Medulla oblongata (tissue), 1 donor: Measurements from ENCODE around the gene C1QL2.

Experiments
- DNase-seq: peaks from one replicate; pipeline ENCODE4 v3.0.0-alpha.2; 2015; ENCODE audit errors: extremely low spot score

C1QL2 gene

DNA sequence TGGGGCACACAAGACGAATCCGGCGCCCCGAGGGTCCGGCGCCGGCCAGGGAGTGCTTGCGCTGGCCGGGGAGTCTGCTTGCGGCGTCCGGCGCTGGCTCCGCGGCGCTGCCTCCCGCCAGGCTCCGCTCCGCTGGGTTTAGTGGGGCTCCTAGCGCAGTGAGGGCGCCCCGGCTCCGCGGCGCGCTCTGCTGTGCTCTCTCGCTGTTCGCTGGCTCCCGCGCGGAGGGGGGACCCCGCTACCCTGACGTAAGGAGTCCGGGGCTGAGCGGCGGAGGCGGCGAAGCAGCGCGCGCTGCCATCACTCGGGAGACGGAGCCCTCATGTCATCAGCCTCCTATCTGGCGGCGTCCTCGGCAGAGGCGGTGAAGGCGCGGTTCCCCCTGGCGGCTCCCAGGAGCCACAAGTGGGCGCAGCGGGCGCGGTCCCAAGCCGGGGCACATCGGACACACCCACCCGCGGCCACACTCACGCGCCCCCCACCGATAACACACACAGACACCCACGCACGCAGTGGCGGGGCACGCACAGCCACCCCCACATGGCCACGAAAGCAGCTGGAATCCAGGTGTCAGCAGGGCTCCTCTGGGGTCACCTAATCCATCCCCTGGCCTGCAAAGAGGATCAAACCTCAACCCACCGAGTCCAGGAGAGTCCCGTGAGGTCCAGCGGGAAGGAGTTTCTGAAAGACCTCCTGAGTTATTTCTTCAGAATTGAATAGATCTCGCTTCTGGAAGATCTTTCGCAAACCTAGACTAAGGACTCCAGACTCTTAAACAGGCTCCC, at the start of gene C1QL2:
Gene C1QL2, minus strand, starts transcription at position 189 of the 785 bp plus-strand sequence. CDS start 482 bp downstream, outside the sequence.
- no peak for DNase-seq

DNA sequence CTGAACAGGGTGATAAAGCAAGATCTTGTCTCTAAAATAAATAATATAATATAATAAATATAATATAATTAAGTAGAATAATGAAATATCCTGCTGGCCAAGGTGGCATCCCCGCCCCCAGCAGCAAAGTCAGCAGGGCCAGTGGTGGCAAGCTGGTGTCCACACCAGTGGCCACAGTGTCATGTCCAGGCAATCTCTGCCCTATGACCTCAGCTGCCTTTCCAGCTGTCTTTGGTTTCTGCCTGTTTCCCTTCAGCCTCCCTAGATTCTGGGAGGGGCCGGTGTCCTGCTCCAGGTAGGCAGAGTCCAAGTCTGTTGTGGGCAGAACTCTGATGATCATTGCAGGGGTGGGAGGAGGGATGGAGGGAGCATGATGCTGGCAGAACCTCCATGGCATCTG, 48.9 kb upstream of the C1QL2 start:
- no peak for DNase-seq

DNA sequence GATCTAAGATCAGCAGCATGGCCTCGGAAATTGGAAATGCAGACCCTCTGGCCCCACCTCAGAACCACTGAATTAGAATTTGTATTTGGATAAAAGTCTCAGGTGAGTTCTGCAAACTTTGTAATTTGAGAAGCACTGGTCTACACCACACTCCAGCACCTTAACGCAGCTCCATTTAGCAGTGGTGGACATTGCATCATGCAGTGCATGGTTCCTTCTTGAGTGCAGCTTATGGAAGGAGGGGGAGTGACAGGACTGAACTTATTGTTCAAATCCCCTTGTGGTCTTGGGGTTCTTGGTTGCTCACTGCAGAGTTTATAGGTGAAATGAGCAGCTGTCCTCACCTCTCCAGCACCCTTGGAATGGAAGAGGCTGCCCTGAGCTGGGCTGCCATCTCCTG, 47.6 kb upstream of the C1QL2 start:
- no peak for DNase-seq

DNA sequence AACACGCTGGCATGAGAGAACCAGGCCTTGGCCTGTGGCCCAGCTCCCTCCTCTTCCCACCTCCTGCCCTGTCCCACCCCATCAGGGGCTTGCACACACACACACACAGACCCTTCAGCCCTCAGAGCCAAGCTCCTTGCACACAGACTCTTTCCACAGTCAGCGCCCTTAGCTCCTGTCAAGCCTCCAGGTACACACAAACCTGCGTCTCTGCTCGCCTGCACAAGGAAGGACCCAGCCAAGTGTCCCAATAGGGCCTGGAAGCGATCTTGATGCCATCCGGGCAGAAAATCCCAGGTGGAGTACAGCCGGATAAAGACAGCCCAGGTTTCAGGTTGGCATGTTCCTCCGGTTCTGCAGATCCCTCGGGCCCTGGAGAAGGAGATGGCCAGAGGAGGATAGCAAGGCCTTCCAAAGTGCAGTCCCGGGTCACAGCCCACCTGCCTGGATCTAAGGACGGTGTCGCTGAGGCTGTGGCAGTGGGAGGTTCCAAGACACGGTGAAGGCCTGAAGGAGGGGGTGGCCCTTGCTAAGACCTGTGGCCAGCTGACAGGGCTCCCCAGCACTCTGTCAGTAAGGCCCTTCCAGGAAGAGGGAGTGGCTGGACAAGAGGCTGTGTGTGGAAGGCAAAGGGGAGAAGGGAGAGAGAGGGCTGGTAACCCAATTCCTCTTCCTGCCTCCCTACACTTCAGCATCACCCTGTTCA, 46.6 kb upstream of the C1QL2 start:
- DNase-seq: no peak

DNA sequence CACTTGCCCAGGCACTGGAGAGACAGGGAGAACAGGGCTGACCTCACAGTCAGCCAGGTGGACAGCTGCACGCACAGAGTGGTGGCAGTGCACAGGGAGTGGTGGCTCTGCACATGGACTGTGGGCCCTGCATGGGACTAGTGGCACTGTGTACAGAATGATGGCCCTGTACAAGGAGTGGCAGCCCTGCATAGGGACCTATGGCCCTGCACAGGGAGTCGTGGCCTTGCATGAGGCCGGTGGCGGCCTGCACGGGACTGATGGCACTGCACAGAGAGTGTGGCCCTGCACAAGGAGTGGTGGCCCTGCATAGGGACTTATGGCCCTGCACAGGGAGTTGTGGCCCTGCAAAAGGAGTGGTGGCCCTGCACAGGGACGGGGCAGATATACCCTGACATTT, 46.0 kb upstream of the C1QL2 start:
- DNase-seq: no peak

DNA sequence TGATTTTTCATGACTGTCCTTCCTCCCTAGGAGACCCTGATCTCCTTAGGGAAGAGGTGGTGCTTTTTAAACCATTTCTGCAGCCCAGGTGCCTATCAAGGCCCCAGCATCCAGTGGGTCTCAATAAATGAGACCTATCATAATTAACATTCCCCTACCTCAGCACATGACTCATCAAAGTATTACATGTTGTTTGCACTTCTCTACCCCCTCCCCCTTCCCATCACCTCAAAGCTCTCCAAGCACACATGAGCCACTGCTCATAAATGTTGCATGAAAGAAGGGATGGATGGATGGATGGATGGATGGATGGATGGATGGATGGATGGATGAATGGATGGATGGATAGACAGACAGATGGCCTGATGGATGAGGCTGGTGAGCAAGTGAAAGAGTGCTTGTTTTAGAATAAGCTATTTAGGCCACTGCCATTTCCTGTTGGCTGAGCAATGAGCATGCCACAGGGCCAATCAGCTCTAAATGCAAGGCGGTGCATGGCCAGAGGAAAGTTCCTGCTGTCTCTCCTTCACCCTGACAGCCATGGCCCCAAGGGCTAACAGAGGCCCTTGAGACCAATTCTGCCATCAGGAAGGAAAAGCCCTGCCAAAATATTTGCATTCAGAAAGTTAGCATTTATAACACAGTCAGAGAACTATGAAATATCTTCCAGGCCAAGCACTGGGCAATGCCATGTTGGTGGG, 44.2 kb upstream of the C1QL2 start:
- no peak for DNase-seq

DNA sequence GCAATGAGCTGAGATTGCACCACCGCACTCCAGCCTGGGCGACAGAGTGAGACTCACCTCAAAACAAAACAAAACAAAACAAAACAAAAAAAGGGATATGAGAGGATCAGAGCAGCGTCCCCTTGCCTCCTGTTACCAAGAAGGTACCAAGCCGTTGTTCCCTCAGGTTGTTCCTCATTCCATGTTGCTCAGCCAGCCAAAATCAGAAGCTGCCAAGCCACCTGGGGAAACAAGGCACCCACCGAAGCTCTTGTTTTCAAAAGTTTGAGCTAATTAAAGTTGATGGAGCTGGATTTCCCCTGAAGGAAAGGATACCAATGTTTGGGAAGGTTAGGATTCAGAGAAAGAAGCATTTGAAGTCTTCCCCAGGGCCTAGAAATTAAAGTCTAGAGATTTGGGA, 43.3 kb upstream of the C1QL2 start:
- no peak for DNase-seq

DNA sequence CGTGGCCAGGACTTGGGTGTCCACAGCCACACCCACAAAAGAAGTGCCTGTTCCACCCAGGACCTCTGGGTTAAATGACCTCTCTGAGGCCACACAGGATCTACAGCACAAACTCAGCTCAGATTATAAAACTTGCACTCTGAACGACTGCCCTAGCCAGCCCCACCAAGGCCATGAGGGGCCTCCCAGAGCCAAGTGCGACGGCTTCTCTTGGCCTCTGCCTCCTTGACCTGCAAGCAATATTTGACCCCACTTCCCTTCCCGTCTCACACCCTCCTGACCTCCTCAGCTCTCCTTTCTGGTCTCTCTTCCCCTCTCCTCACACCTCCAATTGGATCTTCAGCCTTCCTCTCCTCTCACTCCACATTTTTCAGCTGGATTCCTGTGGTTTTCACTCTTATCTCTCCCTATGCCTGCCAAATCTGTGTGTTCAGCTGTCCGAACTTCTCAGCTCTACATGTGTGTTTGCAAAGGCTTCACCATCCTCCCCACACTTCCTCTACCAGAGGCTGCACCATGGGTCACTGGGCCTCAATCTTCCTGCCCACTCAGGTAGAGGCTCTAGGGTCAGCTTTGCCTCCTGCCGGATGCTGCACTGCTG, 39.8 kb upstream of the C1QL2 start:
- no peak for DNase-seq

DNA sequence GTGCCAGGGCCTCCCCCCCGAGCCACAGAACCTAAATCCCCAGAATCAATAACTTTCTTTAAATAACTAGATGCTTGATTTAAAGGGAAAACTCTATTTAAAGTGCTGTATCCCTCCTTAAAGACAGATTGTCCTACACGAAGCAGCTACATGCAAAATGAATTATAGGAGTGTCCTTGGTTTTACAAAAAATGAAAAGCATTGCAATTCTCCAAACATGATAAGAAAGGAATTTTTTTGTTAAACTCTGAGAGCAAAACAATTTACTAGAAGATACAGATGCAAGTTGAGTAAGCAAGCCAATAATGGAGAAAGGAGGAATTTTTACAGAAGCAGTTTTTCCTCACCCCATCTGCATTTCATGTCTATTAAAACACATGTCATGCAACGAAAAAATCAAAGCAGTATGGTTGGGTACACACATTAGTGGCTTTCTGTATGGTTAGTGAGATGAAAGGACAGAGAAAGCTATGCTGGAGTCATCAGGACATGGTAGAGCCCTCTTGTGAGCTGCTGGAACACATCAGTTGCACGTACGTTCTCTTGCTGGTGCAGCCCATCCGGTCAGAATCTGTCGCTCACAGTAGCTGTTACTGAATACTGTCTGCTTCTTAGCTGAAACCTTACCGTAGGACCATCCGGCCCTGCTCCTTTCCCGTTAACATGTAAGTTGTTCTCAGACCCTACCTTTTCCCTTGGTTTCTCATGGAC, 39.1 kb upstream of the C1QL2 start:
- DNase-seq: no peak

DNA sequence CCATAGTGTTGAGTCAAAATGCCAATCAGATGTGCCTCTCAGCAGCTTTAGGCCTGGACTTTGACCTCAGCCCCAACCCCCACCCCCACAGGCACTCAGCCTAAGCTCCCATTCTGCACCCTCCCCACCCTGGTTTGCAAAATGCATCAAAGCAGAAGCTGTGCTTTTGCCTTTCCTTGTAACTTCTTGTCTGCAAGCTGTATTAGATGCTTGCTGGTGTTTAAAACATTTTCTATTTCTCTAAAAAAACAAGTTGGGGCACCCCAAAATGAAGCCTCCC, 38.5 kb upstream of the C1QL2 start:
- DNase-seq: no peak

DNA sequence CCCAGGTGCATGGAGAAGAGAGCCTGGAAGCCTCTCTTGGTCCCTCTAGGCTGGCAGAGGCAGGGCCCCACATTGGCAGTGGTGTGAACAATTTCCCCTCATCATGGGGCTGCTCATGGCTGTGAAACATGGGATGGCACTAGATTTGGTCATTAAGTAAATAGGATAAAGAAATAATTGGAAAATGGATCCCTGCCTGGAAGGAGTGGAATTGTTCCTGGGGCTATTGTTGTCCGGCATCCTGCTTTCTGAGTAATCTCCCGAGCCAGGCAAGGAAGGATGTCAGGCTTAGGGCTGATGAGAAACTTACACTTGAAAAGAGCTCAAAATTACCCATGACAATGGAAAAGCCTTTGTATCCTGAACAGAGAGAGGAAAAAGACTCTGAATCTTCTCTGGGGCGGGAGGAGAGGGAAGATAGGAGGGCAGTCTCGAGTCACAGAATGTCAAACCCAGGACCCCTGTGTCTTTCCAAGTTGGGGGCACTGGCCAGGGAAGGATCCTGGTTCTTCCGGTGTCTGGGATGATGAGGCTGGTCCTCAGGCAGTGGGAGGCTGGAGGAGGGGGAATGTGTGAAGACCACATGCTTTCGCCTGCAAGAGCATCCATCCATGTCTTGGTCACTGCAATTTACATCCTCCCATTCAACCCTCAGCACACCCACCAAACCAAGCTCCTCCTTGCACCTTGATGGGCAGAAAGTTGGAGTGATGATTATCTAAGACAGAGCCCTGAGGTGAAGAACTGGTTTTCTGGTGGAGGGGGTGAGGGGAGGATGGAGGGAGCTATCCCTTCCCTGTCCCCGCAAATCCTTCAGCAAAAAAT, 38.0 kb upstream of the C1QL2 start:
- DNase-seq: no peak

DNA sequence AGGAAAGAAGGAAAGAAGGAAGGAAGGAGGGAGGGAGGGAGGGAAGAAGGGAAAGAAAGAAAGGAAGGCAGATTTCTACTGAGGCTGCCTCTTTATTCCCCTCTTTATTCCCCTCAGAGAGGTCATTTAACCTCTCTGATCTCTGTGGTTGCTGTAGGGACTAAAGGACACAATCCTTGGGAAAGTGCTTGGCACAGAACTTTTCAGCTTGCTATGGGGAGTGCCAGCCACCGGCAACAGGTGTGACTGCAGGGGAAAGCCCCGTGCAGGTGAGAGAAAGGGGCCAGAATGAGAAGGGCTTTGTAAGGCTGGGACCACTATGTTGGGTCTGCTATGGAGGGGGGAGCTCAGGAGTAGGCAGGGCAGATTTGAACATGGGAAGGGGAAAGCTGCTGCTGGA, 37.3 kb upstream of the C1QL2 start:
- DNase-seq: no peak

DNA sequence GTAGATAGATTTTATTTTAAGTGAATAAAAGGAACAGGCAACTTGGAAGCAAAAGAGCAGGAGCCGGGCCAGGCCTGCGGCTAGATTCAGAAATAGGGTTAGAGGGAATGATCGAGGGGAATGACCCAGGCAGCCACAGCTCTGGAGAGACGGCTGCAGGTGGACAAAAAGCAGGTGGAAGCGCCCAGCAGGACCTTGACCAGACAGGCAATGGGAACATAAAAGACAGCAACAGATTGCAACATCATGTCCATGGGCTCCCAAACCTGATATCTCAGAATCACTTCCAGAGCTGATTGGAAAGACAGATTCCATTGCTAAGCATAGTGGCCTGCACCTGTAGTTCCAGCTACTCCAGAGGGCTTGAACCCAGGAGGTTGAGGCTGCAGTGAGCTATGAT, 36.5 kb upstream of the C1QL2 start:
- DNase-seq: no peak

DNA sequence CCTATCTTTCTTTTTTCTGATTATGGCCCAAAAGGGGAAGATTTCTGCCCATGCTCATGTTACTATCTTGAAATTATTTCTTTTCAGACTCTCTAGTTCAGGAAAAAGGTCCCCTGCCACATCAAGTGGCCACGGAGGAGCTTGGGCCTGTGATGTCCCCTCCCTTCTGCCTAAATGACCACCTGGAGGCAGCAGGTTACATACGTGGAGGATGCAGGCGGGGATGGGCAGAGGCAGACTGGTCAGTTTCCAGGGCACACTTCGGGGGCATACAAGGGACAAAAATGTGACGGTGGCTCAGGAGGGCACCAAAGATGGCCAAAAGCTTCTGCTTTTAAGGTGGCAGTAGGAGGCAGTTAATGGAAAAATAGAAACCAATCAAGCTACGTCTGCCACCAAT, 34.3 kb upstream of the C1QL2 start:
- DNase-seq: no peak

DNA sequence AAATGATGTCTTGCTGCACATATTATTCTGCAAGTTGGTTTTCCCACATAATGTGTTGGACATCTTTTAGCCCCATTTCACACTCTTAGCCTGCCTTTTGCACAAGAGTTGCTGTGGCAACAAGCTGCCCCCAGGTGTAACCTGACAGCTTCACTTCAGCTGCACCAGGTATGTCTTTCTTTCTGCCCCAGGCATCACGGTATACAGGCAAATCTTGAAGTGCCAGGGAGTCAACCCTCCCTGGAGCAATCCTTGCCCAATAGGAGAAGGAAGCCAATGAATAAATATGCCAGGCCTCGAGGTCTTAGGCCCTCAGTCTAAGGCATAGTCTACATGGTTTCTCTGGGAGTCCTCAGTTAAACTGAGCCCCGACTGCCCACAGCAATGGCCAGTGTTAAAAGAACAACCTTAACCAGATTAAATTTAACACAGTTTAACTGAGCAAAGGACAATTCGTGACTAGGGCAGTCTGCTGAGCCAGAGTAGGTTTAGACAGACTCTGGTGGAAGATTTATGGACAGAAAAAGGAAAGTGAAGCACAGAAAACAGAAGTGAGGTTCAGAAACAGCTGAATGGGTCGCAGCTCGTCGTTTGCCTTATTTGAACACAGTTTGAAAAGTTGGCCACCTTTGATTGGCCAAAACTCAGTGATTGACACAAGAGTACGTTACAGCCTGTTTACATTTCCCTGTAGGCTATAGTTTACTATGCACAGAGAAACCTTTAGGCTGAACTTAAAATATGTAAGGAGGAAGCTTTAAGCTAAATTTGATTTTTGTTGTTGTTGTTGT, 32.0 kb upstream of the C1QL2 start:
- DNase-seq: peak; percentile 22

DNA sequence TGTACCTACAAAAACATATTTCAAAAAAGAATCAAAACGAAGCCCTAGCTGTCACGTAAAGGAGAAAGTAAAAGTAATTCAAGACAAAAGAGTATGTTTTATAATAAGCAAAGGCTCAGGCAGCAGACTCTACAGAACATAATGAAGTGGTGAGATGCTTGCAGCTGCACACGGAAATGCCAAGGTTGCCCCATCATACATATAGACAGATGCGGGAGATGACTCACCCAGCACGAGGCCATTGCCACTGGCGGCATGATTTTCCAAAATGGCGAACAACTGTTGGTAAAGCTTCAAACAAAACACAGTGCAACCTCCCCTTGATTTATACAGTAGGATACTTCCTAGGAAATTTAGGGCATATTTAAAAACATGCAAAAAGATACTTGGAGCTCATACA, 26.0 kb upstream of the C1QL2 start:
- no peak for DNase-seq

DNA sequence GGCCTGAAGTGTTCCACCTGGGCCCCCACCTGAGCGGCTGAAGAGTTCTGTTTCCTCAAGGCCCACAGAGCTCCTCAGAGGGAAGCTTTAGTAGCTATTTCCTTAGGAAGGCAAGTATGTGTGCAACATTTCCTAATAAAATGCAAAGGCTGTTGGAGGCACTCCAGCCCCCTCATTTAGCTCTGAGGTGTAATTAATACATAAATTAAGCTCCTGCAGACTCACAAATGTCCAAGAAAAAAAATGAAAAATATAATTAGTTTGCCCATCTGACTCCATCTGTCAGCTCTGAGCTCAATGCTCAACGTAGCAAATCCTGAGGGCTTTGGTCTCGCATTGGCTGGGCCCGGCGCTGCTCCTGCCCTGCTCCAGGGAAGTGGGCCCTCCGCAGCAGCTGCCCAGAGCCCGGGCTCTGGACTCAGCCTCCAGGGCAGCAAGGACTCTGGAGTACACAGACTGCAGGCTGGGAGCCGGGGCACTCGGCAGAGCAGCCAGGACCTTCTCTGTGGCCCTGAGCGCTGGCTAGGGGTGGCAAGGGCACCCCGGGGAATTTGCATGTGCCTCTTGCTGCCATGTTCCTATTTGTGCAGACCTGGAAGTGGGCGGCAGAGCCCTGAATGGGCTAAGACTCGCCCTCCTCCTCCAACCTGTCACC, 23.4 kb upstream of the C1QL2 start:
- DNase-seq: no peak

DNA sequence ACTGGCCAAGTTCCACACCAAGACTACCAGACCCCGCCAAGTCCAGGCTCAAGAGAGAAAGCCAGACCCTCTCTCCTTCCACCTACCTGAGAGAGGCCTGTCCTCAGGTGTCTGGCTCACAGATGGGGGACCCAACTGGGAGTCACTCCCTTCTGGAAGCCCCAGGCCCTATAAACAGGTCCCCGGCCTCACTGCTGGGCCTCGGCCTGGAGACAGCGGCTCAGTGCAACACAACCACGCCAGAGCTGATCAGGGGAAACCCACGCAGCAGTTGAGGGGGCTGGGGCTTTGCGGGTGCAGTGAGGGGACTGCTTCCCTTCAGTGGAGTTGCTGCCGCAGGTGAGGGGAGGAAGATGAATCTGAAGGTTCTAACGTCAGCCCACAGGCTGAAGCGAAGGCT, 22.8 kb upstream of the C1QL2 start:
- no peak for DNase-seq

DNA sequence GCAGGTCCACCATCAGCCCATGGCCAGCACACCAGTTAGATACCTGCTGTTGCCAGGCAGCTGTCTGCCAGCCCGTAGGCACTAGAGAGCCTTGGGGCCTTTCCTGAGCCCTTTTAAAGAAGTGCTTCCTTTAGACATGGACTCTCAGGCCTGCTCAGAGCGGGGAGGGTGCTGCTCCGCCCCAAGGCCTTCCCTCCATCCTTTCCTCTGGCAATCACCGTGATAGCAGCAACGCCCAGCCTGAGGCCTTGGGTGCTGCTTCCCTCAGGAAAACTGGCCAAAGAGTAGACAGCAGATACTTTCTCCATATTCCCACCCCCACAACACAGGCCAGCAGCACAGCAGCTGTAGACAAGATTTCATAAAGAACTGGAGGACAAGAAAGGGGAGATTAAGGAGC, 22.3 kb upstream of the C1QL2 start:
- DNase-seq: no peak

DNA sequence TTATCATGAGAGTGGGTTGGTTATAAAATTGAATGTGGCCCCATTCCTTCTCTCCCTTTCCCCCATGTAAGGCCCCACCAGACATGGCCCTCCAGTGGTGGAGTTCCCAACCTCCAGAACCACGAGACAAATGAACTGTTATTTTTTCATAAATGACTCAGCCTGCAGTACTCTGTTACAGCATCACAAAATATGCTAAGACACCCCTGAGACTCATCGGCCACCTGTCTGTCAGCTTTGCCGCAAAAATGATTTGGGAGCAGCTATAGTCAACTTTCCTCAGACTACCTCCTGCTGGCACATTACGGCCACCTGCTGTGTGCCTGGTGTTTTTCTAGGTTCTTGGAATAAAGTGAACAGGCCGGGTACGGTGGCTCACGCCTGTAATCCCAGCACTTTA, 21.4 kb upstream of the C1QL2 start:
- no peak for DNase-seq
